ENCODE data around the gene FAM13A. TPM values are rescaled to one million over a fixed set of nuclear protein-coding genes. Genes with fewer than 3 reads are reported as not detected.

Gene FAM13A
- total and polyA plus RNA-seq, 7 donors: 3.8 to 76.0 (median 15.2) TPM

DNA sequence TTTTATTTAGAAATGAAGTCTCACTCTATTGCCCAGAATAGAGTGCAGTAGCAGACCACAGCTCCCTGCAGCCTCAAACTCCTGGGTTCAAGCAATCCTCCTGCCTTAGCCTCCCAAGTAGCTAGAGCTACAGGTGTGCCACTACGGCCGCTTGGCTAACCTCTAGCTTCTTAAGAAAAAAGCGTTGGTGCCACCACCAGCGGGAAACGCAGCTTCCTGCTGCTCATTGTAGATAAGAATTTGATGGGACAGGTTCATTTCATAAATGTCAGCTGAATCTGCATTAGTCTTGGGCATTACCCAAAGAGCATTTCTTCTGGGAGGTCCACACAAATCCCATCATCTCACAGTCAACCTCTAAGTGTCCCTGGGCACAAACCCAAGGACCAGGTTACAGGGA lies 326.2 kb downstream of the FAM13A start:
- no peak for ATAC-seq
- intact Hi-C loops (cut with DNase I): no loop called here
- 91 to 95% (median 95%) methylated on average over 5 of the region's 5 CpGs for WGBS, 3 donors

DNA sequence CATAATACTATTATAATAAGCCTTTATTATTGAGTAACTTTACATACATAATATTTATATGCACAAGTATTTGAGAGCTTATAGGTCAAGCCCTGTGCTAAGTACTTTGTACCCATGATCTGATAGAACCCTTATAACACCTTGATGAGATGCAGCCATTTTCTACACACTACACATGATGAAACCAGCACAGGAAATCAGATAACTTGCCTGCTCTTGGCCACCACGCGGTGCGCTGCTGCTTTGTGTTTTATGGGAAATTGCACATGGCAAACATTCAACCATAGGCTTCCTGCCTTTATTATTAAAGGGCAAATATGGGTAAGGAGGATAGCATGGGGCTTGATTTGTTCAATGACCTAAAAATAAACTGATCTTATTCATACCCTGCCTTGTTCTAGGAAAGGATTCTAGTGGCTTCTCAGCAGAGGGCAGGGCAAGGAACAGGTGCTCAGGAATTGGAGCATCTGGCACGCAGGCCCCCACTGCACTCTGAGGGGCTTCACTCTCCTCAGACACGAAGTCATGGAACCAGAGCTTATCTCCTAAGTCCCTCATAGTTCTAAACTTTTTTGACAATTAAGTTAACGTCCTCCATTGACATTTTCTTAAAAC lies 327.7 kb downstream of the FAM13A start:
- TF ChIP-seq, protein P1, sequence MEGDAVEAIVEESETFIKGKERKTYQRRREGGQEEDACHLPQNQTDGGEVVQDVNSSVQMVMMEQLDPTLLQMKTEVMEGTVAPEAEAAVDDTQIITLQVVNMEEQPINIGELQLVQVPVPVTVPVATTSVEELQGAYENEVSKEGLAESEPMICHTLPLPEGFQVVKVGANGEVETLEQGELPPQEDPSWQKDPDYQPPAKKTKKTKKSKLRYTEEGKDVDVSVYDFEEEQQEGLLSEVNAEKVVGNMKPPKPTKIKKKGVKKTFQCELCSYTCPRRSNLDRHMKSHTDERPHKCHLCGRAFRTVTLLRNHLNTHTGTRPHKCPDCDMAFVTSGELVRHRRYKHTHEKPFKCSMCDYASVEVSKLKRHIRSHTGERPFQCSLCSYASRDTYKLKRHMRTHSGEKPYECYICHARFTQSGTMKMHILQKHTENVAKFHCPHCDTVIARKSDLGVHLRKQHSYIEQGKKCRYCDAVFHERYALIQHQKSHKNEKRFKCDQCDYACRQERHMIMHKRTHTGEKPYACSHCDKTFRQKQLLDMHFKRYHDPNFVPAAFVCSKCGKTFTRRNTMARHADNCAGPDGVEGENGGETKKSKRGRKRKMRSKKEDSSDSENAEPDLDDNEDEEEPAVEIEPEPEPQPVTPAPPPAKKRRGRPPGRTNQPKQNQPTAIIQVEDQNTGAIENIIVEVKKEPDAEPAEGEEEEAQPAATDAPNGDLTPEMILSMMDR (IDR thresholded peaks at IDR 0.05): no peak
- peaks cover 49% of the 10 kb centered on the region for H3K4me1 ChIP-seq
- DNase-seq (no peak), ATAC-seq (peak; percentile 55 to 86 (median 62))
- no peaks in the 10 kb centered on the region for H3K27me3 ChIP-seq (ENCODE audit: insufficient read depth in 3 of 3, low read length in 2 of 3)
- H3K9me3 ChIP-seq: no peaks in the 10 kb centered on the region
- H3K36me3 ChIP-seq (ENCODE audit: insufficient read depth in 1 of 2, low read depth in 1 of 2): peaks cover 6 to 96% of the 10 kb centered on the region in 2 donors
- no peak overlapping the region for H3K4me3 ChIP-seq
- WGBS, 3 donors: 50 to 62% (median 58%) methylated on average over 6 of the region's 6 CpGs
- H3K27ac ChIP-seq: peak overlapping the region; percentile 56
- intact Hi-C loops (cut with DNase I): no loop called here

More for the DNA sequence above, 326.2 kb downstream of the FAM13A start:
- Histone ChIP-seq H3K27ac (no peak overlapping the region), H3K4me3 (no peak overlapping the region), H3K27me3 (ENCODE audit: insufficient read depth in 3 of 3, low read length in 2 of 3) (no peaks in the 10 kb centered on the region), H3K4me1 (peaks cover 49% of the 10 kb centered on the region), H3K36me3 (ENCODE audit: insufficient read depth in 1 of 2, low read depth in 1 of 2) (peaks cover 6 to 93% of the 10 kb centered on the region in 2 donors), H3K9me3 (no peaks in the 10 kb centered on the region)
- TF ChIP-seq, protein P1 (IDR thresholded peaks at IDR 0.05): no peak
- DNase-seq: no peak

DNA sequence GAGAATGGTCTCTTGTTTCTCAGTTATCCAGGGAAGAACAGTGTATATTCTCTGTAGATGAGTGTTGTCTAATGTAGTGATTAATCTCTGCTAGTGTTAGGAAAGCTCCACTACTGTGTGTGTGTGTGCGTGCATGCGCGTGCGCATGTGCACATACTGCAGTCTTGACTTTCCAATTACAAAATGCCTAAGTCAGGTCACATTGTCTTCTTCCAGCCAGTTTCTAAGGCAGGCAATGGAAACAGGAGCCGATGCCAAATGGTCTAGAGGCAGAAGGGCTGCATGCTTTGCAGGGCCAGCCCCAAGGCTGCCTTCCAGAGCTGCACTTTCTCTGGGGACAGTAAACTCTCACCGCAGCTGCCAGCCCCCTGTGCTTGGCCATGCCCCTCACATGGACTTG lies 328.8 kb downstream of the FAM13A start:
- 35 to 45% (median 41%) methylated on average over 6 of the region's 6 CpGs for WGBS, 3 donors
- H3K4me3 ChIP-seq: no peak overlapping the region
- TF ChIP-seq, protein P1 (IDR thresholded peaks at IDR 0.05): no peak
- no peaks in the 10 kb centered on the region for H3K9me3 ChIP-seq
- peak; percentile 41 to 78 (median 66) for ATAC-seq
- peaks cover 6 to 90% of the 10 kb centered on the region in 2 donors for H3K36me3 ChIP-seq (ENCODE audit: insufficient read depth in 1 of 2, low read depth in 1 of 2)
- H3K27ac ChIP-seq: peak overlapping the region; percentile 56
- no peaks in the 10 kb centered on the region for H3K27me3 ChIP-seq (ENCODE audit: insufficient read depth in 3 of 3, low read length in 2 of 3)
- intact Hi-C loops (cut with DNase I): no loop called here
- DNase-seq: peak; percentile 24 to 69
- peaks cover 53% of the 10 kb centered on the region for H3K4me1 ChIP-seq

DNA sequence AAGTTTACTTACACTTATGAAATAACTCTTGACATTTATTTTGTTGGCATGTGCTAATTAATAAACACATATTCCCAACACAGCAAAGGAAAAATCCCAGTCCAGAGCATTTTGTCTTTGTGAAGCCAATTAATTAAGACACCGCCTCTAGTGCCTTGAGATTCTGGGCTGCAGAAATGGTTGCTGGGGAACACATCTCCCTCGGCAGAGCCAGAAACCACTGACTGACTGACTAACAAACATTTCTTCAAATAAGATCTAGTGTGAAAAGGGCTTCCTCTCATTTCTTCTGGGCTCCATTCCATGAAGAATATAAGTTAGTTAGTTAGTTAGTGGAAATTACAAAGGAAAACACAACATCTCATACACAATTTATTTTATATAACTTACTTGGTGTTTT lies 331.0 kb downstream of the FAM13A start:
- WGBS, 3 donors: 80 to 86% (median 85%) methylated on average over 2 of the region's 2 CpGs
- no peak for DNase-seq
- no peaks in the 10 kb centered on the region for H3K9me3 ChIP-seq
- H3K27ac ChIP-seq: no peak overlapping the region
- no peak for ATAC-seq
- H3K27me3 ChIP-seq (ENCODE audit: insufficient read depth in 3 of 3, low read length in 2 of 3): no peaks in the 10 kb centered on the region
- TF ChIP-seq, protein P1 (IDR thresholded peaks at IDR 0.05): no peak
- intact Hi-C loops (cut with DNase I): no loop called here
- no peak overlapping the region for H3K4me3 ChIP-seq
- H3K4me1 ChIP-seq: peaks cover 68% of the 10 kb centered on the region
- peaks cover 4 to 77% of the 10 kb centered on the region in 2 donors for H3K36me3 ChIP-seq (ENCODE audit: insufficient read depth in 1 of 2, low read depth in 1 of 2)

DNA sequence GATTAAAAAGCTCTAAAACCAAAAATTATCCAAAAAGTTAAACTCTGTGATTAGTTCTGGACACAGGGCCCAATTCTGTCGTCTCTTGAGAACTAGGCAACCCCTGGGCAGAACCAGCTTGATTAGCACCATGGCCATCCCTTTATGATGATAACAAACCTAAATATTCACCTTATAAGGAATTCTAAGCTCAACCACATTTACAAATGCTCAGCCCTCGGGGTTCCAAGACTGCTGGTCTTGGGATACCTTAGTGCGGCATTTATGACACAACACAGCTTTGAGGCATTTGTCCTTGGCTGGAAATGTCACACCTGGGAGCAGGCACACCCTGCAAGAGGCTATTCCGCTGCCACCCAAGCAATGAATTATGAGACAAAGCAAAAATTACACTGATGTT lies 331.8 kb downstream of the FAM13A start:
- H3K36me3 ChIP-seq (ENCODE audit: insufficient read depth in 1 of 2, low read depth in 1 of 2): peaks cover 0 to 69% of the 10 kb centered on the region in 2 donors
- H3K27me3 ChIP-seq (ENCODE audit: insufficient read depth in 3 of 3, low read length in 2 of 3): no peaks in the 10 kb centered on the region
- H3K4me3 ChIP-seq: no peak overlapping the region
- intact Hi-C loops (cut with DNase I): no loop called here
- H3K9me3 ChIP-seq: no peaks in the 10 kb centered on the region
- H3K27ac ChIP-seq: no peak overlapping the region
- TF ChIP-seq, protein P1 (IDR thresholded peaks at IDR 0.05): no peak
- 85 to 93% (median 86%) methylated on average over 4 of the region's 4 CpGs for WGBS, 3 donors
- ATAC-seq (no peak), DNase-seq (no peak)
- H3K4me1 ChIP-seq: peaks cover 68% of the 10 kb centered on the region
